ENCODE results near the gene DDRGK1.
A peak's percentile ranks its signal among the peaks of the same experiment; 100 is the strongest.

Gene DDRGK1

GRCh38 chr20:3204124-3204794, at the start of gene DDRGK1:
TSS of gene DDRGK1 (minus strand) at chr20:3204682. CDS start at chr20:3204627, 55 bp downstream.
- DNase-seq (ENCODE audit: low read depth, low spot score) = peak; percentile 51

GRCh38 chr20:3251806-3252205, 47.3 kb upstream of the DDRGK1 start:
- DNase-seq (ENCODE audit: low read depth, low spot score) = no peak

GRCh38 chr20:3250091-3250504, 45.6 kb upstream of the DDRGK1 start:
- no peak for DNase-seq (ENCODE audit: low read depth, low spot score)

GRCh38 chr20:3248993-3249347, 44.5 kb upstream of the DDRGK1 start:
- DNase-seq (ENCODE audit: low read depth, low spot score) = no peak

- DNase-seq (ENCODE audit: low read depth, low spot score) = no peak
These were observed 43.9 kb upstream of the DDRGK1 start for GRCh38 chr20:3248167-3248992.

- no peak for DNase-seq (ENCODE audit: low read depth, low spot score)
These were observed 43.2 kb upstream of the DDRGK1 start for GRCh38 chr20:3247638-3248037.

- DNase-seq (ENCODE audit: low read depth, low spot score) = no peak
These were observed 42.2 kb upstream of the DDRGK1 start for GRCh38 chr20:3246682-3247081.

- no peak for DNase-seq (ENCODE audit: low read depth, low spot score)
These were observed 41.2 kb upstream of the DDRGK1 start for GRCh38 chr20:3245711-3246110.

GRCh38 chr20:3245156-3245555, 40.7 kb upstream of the DDRGK1 start:
- DNase-seq (ENCODE audit: low read depth, low spot score) = no peak

- no peak for DNase-seq (ENCODE audit: low read depth, low spot score)
These were observed 40.1 kb upstream of the DDRGK1 start for GRCh38 chr20:3244613-3245012.

- no peak for DNase-seq (ENCODE audit: low read depth, low spot score)
These were observed 39.4 kb upstream of the DDRGK1 start for GRCh38 chr20:3243718-3244358.

- no peak for DNase-seq (ENCODE audit: low read depth, low spot score)
These were observed 37.8 kb upstream of the DDRGK1 start for GRCh38 chr20:3242172-3242692.

- no peak for DNase-seq (ENCODE audit: low read depth, low spot score)
These were observed 36.4 kb upstream of the DDRGK1 start for GRCh38 chr20:3240776-3241363.

- no peak for DNase-seq (ENCODE audit: low read depth, low spot score)
These were observed 35.6 kb upstream of the DDRGK1 start for GRCh38 chr20:3239867-3240775.

GRCh38 chr20:3239026-3239866, 34.8 kb upstream of the DDRGK1 start, which contains the start of gene SLC4A11:
TSS of gene SLC4A11 (minus strand) at chr20:3239190. CDS start at chr20:3239137, 53 bp downstream.
- DNase-seq (ENCODE audit: low read depth, low spot score) = no peak

- DNase-seq (ENCODE audit: low read depth, low spot score) = no peak
These were observed 34.1 kb upstream of the DDRGK1 start for GRCh38 chr20:3238616-3239025.

- DNase-seq (ENCODE audit: low read depth, low spot score) = no peak
These were observed 33.6 kb upstream of the DDRGK1 start for GRCh38 chr20:3237958-3238615.

- no peak for DNase-seq (ENCODE audit: low read depth, low spot score)
These were observed 32.8 kb upstream of the DDRGK1 start for GRCh38 chr20:3237011-3237957.
